Measurements from ENCODE around the gene HK1. TPM values are rescaled to one million over a fixed set of nuclear protein-coding genes. Genes with fewer than 3 reads are reported as not detected.

The HK1 gene
- total RNA-seq, 4 donors from 2014 or later = 119 to 142 (median 141) TPM

- Histone ChIP-seq H3K4me1 (peaks cover 59% of the 10 kb centered on the region), H3K36me3 (peaks cover 71% of the 10 kb centered on the region), H3K4me3 (no peak overlapping the region), H3K27me3 (no peaks in the 10 kb centered on the region), H3K27ac (peak overlapping the region; percentile 72), H3K9me3 (no peaks in the 10 kb centered on the region)
- DNase-seq (ENCODE audit: low spot score in 2 of 2) = no peak
- whole genome bisulfite sequencing = 65% methylated on average over 11 of the region's 11 CpGs
- TF ChIP-seq CTCF (IDR thresholded peaks at IDR 0.05) (no peak), POLR2AphosphoS5 (IDR thresholded peaks at IDR 0.05) (no peak), POLR2A (IDR thresholded peaks at IDR 0.05) (no peak), EP300 (IDR thresholded peaks at IDR 0.05) (no peak)
These were observed 107.4 kb downstream of the HK1 start for GRCh38 chr10:69385454-69386350.

GRCh38 chr10:69387500-69387899 is 109.2 kb downstream of the HK1 start:
- H3K4me3 ChIP-seq = no peak overlapping the region
- WGBS = 80% methylated on average over 3 of the region's 3 CpGs
- DNase-seq (ENCODE audit: low spot score in 2 of 2) = no peak
- no peaks in the 10 kb centered on the region for H3K9me3 ChIP-seq
- H3K36me3 ChIP-seq = peaks cover 62% of the 10 kb centered on the region
- peaks cover 62% of the 10 kb centered on the region for H3K4me1 ChIP-seq
- H3K27me3 ChIP-seq = no peaks in the 10 kb centered on the region
- TF ChIP-seq CTCF (IDR thresholded peaks at IDR 0.05) (no peak), EP300 (IDR thresholded peaks at IDR 0.05) (no peak), POLR2A (IDR thresholded peaks at IDR 0.05) (no peak), POLR2AphosphoS5 (IDR thresholded peaks at IDR 0.05) (no peak)
- H3K27ac ChIP-seq = no peak overlapping the region

- no peaks in the 10 kb centered on the region for H3K27me3 ChIP-seq
- WGBS = 93% methylated on average over 2 of the region's 2 CpGs
- H3K9me3 ChIP-seq = no peaks in the 10 kb centered on the region
- no peak overlapping the region for H3K27ac ChIP-seq
- no peak for TF ChIP-seq POLR2AphosphoS5 (IDR thresholded peaks at IDR 0.05)
- TF ChIP-seq POLR2A (IDR thresholded peaks at IDR 0.05) = no peak
- TF ChIP-seq EP300 (IDR thresholded peaks at IDR 0.05) = no peak
- no peak for TF ChIP-seq CTCF (IDR thresholded peaks at IDR 0.05)
- no peak overlapping the region for H3K4me3 ChIP-seq
- peaks cover 52% of the 10 kb centered on the region for H3K4me1 ChIP-seq
- DNase-seq (ENCODE audit: low spot score in 2 of 2) = no peak
- H3K36me3 ChIP-seq = peaks cover 56% of the 10 kb centered on the region
These were observed 110.2 kb downstream of the HK1 start for GRCh38 chr10:69388488-69388887.

GRCh38 chr10:69389827-69390490 is 111.7 kb downstream of the HK1 start:
- no peak for DNase-seq (ENCODE audit: low spot score in 2 of 2)
- H3K4me1 ChIP-seq = peaks cover 37% of the 10 kb centered on the region
- H3K27me3 ChIP-seq = no peaks in the 10 kb centered on the region
- no peaks in the 10 kb centered on the region for H3K9me3 ChIP-seq
- H3K27ac ChIP-seq = no peak overlapping the region
- H3K36me3 ChIP-seq = peaks cover 56% of the 10 kb centered on the region
- no peak overlapping the region for H3K4me3 ChIP-seq
- WGBS = 44% methylated on average over 8 of the region's 8 CpGs
- no peak for TF ChIP-seq CTCF (IDR thresholded peaks at IDR 0.05)
- no peak for TF ChIP-seq EP300 (IDR thresholded peaks at IDR 0.05)
- TF ChIP-seq POLR2A (IDR thresholded peaks at IDR 0.05) = no peak
- TF ChIP-seq POLR2AphosphoS5 (IDR thresholded peaks at IDR 0.05) = no peak

GRCh38 chr10:69391158-69391557 is 112.9 kb downstream of the HK1 start:
- Histone ChIP-seq H3K9me3 (no peaks in the 10 kb centered on the region), H3K36me3 (peaks cover 63% of the 10 kb centered on the region), H3K4me3 (no peak overlapping the region), H3K27ac (no peak overlapping the region), H3K27me3 (no peaks in the 10 kb centered on the region), H3K4me1 (peaks cover 31% of the 10 kb centered on the region)
- WGBS = 82% methylated on average over 6 of the region's 6 CpGs
- no peak for DNase-seq (ENCODE audit: low spot score in 2 of 2)
- TF ChIP-seq CTCF (IDR thresholded peaks at IDR 0.05) = no peak
- TF ChIP-seq POLR2A (IDR thresholded peaks at IDR 0.05) = no peak
- TF ChIP-seq EP300 (IDR thresholded peaks at IDR 0.05) = no peak
- no peak for TF ChIP-seq POLR2AphosphoS5 (IDR thresholded peaks at IDR 0.05)

Measured in suprapubic skin (tissue), 4 donors.